ENCODE measurements around the gene CBX2.

DNA sequence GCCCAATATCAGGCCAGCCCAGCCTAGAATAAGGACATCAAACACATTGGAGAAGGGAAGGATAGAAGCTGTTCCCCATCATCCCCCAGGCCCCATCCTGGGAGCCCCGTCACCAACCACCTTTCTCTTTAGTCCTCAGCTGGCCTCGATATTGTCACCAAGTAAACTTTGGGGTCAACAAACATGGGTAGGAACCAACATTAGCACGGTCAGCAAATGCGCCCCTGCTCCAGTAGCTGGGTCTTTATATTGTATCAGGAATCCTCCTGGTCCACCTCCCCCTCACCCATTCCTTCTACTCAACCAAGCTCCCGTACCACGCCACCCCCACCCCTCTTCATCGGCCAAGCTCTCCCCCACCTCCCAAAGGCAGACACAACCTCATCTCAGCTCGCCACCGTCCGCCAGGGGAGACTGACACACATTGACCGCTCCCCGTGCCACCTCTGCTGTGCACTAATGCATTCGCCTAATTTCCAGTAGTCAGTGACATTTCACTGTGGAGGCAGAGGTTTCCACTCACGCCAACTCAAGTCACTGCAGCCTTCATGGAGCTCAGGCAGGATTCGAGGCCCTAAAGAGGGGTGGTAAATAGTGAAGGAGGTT is 20.7 kb upstream of the CBX2 start:
- TF ChIP-seq NFIC (IDR thresholded peaks at IDR 0.05; ENCODE audit: borderline replicate concordance): no peak
- TF ChIP-seq, protein P1, sequence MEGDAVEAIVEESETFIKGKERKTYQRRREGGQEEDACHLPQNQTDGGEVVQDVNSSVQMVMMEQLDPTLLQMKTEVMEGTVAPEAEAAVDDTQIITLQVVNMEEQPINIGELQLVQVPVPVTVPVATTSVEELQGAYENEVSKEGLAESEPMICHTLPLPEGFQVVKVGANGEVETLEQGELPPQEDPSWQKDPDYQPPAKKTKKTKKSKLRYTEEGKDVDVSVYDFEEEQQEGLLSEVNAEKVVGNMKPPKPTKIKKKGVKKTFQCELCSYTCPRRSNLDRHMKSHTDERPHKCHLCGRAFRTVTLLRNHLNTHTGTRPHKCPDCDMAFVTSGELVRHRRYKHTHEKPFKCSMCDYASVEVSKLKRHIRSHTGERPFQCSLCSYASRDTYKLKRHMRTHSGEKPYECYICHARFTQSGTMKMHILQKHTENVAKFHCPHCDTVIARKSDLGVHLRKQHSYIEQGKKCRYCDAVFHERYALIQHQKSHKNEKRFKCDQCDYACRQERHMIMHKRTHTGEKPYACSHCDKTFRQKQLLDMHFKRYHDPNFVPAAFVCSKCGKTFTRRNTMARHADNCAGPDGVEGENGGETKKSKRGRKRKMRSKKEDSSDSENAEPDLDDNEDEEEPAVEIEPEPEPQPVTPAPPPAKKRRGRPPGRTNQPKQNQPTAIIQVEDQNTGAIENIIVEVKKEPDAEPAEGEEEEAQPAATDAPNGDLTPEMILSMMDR (IDR thresholded peaks at IDR 0.05): no peak
- no peak for TF ChIP-seq NRF1 (IDR thresholded peaks at IDR 0.05; ENCODE audit: low read depth, low read length)
- TF ChIP-seq POLR2AphosphoS5 (IDR thresholded peaks at IDR 0.05; ENCODE audit: low read depth, low read length): no peak

Measured in SK-N-SH (cell line).